ENCODE results near the gene FADS3.

FADS3 gene

DNA sequence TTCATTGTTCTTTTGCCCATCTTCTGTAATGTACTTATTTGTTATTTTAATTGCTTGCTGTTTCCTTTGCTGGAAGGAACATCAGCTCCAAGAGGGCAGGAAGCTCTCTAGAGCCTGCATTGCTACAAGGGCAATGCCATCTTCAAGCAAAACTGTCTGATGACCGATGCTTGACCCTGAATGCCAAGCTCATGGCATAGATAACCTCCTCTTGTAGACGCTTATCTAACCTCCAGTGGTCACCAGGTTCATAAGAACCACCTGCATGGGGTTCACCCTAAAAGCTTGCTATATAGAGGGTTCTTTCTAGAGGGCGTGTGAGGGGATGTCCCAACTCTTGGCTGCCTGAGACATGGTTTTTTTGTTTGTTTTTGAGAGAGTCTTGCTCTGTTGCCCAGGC lies 16.5 kb downstream of the FADS3 start:
- no peak for DNase-seq

GRCh38 chr11:61874377-61874809 lies 17.0 kb downstream of the FADS3 start:
- DNase-seq: no peak

GRCh38 chr11:61873588-61874376 lies 17.6 kb downstream of the FADS3 start:
- no peak for DNase-seq

DNA sequence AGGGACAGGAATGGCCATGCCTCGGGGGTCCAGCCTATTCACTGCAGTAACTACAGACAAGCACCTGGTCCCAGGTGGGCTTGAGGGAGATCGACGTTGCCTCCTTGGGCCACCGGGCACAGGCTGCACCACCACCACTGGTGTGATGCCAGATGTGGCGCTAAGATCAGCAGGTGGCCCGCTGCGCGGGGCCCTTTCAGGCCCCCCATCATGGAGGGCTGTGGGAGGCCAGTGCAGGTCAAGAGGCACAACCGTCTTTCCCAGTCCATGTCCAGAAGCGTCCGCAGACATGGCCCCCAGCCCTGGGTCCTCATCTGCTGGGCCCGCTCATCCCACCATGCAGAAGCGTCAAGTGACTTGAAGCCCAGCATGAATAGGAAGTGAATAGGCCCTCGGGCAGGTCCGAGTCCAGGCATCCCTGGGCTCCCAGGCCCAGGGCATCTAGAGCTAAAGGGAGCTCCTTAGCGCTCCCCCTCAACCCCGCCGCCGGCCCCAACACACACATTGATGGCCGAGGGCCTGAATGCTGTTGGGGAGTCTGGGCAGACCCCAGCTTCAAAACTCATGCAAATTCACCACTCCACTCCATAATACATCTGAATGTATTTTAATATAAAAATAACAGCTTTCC lies 18.3 kb downstream of the FADS3 start:
- DNase-seq: no peak

GRCh38 chr11:61871158-61871597 lies 20.2 kb downstream of the FADS3 start:
- peak; percentile 26 to 47 for DNase-seq

DNA sequence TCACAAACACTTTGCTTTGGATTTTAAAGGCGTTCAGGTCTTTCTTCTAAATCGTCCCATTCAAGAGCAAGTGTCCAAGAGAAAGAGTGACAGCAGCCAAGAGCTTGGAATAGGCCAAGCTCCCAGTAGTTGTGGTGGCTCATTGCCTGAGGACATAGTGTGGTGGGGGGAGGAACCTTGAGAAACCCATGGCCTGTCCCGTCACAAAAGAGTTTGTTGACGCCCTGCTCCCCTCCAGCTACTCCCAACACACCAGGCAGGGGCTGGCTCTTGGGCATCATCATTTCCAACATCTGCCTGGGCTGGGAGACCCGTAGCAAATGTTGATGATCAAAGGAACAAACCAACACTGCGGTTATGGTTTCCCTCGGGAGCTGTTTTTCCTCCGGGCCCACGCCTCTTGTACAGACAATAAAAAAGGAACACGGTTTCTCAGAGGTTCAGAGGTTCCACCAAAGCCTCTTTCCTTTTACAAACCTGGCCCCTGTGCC lies 20.8 kb downstream of the FADS3 start:
- DNase-seq: no peak

GRCh38 chr11:61869708-61870451 lies 21.5 kb downstream of the FADS3 start:
- no peak for DNase-seq

DNA sequence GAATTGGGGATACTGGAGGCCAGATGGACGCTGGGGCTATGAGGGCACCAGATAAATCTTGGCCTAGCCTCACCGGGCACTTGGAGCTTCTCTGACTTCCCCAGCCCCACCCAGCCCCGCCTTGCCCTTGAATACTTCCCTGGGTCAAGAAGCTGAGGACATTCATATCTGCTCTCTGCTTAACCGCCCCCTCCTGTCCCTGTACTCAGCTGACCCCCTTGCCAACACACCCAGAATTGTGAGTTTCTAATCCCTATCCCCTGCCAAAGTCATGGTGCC lies 22.0 kb downstream of the FADS3 start:
- DNase-seq: no peak

DNA sequence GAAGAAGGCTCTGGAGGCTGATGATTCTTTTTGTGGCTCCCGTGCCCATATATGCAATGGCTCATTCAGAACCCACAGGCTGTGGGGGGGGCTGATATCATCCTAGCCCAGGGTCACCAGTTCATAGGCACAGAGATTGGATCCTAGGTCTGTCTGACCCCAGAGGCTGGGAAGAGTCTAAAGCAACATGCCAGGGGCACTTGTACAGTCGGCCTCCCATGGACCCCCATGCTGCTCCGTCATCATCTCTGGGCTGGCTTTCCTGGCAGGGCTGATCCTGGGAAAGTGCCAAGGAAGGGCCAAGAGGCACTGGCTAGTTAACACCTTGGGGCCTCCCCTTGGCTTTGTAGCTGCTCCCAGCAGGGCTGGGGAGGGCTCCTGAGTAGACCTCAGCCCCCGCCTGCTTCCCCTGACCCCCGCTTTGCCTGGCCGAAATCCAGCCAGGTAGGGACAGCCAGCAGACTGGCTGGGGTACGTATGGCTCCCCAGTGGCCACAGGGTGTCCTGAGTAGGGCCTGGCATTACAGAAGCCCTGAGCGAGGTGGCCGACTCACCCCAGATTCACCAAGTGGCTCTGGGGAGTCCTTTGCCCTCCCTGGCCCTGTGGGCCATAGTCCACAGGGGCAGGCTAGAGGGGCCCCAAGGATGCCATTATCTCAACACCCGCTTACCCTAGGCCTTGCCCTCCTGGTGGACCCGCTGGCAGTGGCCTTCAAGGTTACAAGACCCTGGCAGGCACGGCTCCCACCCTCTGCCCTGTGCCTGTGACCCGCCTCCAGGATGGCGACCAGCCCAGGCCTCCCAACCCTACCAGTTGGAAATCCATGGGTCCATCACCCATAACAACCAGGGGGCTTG lies 22.5 kb downstream of the FADS3 start:
- no peak for DNase-seq

GRCh38 chr11:61866958-61867343 lies 24.4 kb downstream of the FADS3 start:
- DNase-seq: no peak

- no peak for DNase-seq
These were observed 25.0 kb downstream of the FADS3 start for GRCh38 chr11:61866231-61866957.

GRCh38 chr11:61864814-61865775 lies 26.2 kb downstream of the FADS3 start:
- DNase-seq: no peak

- DNase-seq: no peak
These were observed 27.7 kb downstream of the FADS3 start for GRCh38 chr11:61863548-61864081.

GRCh38 chr11:61862714-61863547 lies 28.4 kb downstream of the FADS3 start:
- no peak for DNase-seq

DNA sequence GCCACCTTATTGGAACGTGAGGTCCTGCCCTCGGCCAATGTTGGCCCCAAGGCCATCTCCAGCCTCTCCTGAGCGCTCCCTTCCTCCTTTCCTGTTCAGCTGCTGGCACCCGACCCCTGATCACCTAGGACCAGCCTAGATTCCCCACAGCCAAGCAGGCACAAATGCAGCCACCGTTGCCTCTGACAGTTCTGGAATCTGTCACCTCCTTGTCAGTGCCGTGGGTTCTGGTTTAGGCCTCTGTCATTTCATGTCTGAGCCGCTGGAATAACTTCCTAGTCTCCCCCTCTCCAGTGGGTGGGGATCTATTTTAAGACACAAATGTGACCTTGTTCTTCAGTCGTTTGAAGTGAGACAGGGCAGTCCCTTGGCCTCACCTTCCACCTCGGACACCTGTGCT lies 29.7 kb downstream of the FADS3 start:
- DNase-seq: no peak

DNA sequence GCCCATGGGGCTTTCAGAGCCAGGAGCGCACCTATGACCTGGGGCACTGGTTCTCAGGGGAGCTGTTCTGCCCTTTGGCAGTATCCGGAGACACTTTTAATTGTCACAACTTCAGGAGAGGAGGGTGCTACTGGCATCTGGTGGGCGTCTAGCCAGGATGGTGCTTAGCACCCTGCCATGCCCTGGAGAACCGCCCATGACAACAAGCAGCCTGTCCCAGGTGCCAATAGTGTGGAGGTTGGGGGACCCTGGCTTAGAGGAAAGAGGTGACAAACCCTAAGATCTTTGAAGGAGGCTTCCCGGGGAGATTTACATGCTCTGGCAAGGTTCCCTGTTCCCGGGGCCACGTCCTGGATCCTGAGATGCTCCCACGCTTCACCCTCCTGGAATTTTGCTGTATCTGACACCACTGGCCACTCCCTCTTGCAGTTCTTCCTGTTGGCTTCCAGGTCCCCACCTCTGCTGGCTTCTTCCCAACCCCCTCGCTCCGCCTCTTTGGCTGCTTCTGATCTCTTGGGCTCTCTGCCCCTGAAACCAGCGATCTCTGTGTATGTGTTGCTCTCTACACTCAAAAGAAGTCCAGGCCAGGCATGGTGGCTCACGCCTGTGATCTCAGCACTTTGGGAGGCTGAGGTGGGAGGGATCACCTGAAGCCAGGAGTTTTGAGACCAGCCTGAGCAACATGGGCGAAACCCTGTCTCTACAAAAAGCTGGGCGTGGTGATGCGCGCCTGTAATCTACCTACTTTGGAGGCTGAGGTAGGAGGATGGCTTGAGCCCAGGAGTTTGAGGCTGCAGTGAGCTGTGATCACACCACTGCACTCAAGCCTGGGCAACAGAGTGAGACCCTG lies 31.1 kb downstream of the FADS3 start:
- no peak for DNase-seq

DNA sequence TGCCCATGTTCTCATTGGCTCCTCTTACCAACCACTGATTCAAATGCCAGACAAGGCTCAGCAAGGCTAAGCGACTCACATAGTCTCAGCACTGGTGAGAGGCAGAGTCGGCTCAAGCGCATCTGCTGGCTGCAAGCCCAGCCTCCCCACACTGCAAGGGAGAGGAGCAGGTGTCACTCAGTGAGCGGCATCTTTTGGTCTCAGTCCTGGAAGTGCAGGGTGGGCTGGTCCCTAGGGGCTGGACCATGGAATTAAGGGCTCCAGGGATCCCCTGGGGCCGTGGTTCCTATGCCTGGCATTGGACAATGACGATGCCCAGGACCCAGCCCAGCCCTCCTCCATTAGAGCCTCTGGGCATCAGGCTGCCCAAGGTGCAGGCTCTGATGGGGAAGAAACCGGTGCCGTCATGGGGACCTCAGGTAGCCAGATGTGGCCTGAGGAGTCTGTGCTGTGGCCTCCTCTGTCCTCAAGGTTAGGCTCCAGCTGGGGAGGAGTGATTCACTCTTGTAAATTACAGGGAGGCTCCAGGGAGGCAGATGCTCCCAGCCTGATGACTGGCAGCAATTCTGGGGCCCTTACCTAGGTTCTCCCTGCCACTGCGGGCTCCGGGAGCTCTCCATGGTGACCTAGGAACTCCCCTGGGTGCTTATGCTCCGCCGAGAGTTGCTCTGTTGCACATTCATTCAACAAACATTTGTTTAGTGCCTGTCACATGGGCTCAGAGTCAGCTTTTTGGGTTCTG lies 35.2 kb downstream of the FADS3 start:
- no peak for DNase-seq
